Stimulated activated CD8-positive, alpha-beta memory T cell treated with anti-CD3 and anti-CD28 coated beads, Interleukin-7, amount 100 ng/mL, for 4 hours (primary cell): Measurements from ENCODE around the gene KCNK15.

Experiments
- DNase-seq, 2 donors: peaks; one replicate each; pipeline ENCODE4 v3.0.0-alpha.2; 2020; ENCODE audit warnings: low read depth in 2 of 2

Gene KCNK15

DNA sequence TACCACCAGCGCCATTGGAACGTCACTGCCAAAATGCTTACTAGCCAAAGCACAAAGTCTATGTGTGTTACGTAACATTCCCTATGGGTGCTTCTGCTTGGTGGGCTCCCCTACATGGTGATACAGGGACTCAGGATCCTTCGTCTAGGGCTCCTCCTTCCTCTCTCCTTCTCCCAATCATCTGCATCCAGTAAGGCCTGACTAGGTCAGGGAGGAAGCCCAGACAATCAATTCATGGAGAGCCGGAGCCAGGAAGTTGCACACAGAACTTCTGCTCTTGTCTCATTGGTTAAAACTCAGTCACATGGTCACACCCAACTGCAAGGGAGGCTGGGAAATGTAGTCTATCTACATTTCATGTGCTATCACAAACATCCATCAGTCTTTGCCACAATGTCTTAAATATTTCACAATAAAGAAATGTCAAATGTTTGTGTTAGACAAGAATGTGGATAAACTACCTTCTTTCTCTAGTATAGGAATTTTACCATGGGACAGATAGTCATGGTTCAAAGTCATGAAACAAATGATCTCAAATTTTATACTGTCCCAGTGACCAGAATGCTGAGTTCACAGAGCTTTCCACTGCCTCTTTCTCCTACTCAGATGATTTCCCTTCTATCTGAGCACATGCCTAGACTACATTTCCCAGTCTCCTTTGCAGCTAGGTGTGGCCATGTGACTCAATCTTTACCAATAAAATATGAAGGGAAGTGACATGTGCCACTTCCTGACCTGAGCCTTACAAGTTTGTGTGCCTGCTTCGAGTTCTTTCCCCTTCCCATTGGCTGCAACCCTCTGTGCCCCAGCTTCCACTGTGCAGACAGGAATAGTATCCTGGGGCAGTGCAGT is 9.3 kb upstream of the KCNK15 start:
- no peak for DNase-seq

- DNase-seq: no peak
These were observed 8.5 kb upstream of the KCNK15 start for GRCh38 chr20:44737116-44737515.

GRCh38 chr20:44738813-44739477 is 6.7 kb upstream of the KCNK15 start:
- no peak for DNase-seq

DNA sequence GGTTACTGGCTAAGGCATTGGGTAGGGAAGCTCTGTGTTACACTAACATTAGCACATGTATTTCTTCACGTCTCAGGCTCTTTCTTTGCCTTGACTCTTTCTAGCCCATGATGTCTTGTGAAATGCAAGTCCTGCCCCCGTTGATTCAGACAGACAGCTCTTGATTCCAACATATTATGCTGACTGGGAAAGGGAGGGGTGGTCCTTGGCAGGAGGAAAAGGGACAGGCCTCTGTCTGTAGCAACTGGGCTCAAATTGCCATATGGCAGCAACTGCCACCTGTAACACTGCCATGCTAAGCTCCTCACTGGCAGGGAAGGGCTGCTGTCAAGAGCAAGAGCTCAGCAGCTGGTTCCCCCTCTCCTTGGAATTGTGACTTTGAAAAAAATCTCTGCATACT is 5.7 kb upstream of the KCNK15 start:
- no peak for DNase-seq

GRCh38 chr20:44742304-44743079 is 3.2 kb upstream of the KCNK15 start:
- no peak for DNase-seq

DNA sequence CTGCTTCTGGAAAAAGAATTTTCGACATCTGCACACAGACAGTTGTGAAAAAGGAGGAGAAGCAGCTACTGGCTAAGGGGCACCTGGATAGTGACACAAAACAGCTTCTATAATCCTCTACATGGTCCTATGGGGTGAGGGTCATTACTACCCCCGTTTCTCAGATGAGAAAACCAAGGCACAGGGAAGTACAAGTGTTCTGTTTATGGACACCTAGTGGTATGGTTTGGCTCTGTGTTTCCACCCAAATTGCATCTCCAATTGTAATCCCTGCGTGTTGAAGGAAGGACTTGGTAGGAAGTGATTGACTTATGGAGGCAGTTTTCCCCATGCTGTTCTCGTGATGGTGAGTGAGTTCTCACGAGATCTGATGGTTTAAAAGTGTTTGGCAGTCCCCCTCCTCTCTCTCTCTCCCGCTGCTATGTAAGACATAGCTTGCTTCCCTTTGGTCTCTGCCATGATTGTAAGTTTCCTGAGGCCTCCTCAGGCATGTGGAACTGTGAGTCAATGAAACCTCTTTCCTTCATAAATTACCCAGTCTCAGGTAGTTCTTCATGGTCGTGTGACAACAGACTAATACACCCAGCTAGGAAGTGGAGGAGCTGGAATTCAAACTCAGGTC is 2.5 kb upstream of the KCNK15 start:
- DNase-seq: no peak

DNA sequence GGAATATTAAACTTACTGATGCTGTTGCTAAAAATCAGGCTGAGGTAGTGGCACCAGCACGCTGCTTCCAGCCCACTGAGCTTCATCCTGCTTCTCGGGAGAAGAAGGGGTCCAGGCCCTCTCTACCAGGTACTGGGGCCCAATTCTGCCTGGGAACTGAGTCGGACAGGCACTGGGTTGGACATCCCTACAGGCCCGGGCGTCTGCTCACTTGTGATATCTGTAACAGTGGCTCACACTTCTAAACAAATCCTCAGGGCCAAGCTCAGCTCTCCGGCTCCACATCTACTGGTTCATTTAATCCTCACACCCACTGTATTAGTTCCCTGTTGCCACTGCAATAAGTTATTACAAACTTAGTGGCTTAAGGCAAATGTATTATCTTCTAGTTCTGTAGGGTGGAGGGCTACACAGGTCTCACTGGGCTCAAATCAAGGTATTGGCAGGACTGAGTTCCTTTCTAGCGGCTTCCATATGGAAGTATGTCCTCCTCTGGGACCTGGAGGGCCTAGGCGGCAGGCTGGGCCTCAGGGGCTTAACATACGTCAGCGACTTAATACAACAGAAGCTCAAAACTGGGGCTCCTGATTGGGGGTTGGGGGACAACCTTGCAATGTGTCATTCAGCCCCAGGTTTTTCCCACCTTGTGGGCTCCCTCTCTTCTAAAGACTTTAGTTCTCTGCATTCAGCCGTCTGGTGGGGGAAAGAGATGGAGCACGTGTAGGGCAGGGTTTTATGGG is 1.6 kb upstream of the KCNK15 start:
- DNase-seq: no peak

DNA sequence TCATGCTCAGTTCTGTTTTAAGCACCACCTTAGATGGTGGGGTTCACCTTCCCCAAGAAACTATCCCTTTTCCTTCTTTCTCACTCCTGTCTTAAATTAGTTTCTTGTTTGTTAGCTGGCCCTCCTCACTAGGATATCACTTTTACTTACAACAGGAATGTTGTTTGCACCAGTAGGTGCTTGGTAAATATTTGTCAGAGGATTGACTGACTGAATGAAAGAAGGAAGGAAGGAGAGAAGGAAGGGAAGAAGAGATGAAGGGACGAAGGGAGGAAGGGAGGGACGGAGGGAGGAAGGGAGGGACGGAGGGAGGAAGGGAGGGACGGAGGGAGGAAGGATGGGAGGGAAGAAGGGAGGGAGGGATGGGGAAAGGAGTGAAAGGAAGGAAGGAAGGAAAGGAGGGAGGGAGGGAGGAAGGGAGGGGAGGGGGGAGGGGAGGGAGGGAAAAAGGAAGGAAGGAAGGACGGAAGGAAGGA is 505 bp upstream of the KCNK15 start:
- DNase-seq: no peak

- DNase-seq: no peak
These were observed 901 bp downstream of the KCNK15 start for GRCh38 chr20:44746367-44747165.

DNA sequence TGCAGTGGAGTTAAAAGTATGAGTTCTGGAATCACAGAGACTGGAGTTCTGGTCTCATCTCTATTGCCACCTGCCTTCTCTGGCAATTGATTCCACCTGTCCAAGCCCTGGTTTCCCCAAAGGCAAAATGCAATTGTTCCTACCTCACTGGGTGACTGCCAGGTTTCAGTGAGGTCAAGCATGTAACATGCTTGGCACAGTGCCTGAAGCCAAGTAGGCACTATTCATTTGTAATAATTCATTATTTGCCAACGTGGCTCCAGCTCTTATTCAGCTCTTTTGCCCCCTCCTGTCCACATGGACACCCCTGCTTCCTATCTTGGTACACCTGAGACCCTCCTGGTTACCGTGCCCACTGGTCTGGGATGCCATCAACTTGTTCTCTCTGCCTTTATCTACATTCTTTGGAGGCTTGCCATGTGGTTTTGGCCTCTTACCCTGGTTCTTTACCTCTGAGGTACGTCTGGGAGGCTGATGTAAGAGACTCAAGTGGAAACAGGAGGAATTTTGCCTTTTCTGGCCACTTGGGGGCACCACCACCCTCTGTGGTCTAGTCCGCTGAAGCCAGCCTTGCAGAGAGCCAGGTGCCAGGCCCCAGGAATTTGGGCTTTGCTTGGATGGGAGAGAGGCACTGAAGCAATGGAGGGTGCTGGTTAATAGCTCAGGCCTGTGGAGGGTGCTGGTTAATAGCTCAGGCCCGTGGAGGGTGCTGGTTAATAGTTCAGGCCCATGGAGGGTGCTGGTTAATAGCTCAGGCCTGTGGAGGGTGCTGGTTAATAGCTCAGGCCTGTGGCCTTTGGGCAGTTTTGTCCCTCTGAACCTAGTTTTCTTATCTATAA is 1.7 kb downstream of the KCNK15 start:
- peak in 1 of 2 donors; percentile 23 for DNase-seq

DNA sequence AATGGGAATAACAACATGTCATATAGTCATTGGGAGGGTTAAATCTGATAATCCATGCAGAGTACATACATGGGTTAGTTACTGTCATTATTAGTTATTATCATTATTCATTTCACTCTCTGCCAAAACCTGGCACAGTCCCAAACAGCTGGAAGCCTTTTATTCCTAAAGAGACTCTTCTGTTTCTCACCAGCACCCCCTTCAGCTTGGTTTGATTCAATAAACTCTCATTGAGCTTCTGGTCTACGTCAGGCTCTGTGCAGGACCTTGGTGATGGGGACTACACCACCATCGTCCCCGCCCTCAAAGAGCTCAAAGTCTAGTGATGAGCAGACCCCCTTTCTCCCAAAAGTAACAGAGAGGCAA is 2.3 kb downstream of the KCNK15 start:
- no peak for DNase-seq

DNA sequence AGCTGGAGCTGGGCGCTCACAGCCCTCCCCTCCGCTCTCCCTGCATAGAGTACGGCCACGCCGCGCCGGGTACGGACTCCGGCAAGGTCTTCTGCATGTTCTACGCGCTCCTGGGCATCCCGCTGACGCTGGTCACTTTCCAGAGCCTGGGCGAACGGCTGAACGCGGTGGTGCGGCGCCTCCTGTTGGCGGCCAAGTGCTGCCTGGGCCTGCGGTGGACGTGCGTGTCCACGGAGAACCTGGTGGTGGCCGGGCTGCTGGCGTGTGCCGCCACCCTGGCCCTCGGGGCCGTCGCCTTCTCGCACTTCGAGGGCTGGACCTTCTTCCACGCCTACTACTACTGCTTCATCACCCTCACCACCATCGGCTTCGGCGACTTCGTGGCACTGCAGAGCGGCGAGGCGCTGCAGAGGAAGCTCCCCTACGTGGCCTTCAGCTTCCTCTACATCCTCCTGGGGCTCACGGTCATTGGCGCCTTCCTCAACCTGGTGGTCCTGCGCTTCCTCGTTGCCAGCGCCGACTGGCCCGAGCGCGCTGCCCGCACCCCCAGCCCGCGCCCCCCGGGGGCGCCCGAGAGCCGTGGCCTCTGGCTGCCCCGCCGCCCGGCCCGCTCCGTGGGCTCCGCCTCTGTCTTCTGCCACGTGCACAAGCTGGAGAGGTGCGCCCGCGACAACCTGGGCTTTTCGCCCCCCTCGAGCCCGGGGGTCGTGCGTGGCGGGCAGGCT is 4.6 kb downstream of the KCNK15 start:
- DNase-seq: no peak

DNA sequence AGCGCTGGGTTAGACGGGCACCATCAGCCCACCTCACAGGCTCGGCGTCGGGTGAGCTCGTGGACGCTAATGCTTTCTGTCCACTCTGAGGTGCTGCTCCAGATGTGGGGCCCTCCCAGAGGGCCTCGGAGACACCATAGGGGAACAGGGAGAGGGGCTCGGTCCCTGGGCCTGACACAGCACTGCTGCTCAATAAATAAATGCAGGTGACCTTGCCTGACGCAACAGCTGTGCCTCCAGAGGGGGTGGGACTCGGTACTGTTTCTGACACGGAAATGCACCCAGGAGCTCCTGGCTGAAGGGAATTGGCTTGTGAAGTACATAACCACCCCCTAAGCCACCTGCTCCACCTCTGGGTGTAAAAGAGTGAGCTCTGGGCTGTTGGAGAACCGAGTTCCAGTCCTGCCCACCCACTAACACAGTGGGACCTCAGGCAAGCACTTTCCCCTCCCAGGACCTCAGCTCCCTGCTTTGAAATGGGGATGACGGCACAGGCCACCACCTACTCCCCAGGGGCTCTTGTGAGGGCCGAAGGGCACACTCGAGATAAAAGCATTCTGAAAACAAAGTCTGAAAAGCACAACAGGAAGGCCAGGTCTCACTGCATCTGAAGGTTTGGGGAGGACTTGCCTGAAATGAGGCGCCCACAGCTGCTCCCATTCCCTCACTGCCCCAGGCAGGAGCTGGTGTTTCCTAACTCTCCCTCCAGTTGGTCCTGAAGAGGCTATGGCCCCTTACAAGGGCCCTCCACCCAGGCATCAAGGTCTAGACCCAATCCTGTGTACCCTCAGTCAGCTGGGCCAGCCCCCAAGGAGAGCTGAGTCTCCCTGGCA is 6.7 kb downstream of the KCNK15 start:
- DNase-seq: no peak

- no peak for DNase-seq
These were observed 8.9 kb downstream of the KCNK15 start for GRCh38 chr20:44754554-44754953.

DNA sequence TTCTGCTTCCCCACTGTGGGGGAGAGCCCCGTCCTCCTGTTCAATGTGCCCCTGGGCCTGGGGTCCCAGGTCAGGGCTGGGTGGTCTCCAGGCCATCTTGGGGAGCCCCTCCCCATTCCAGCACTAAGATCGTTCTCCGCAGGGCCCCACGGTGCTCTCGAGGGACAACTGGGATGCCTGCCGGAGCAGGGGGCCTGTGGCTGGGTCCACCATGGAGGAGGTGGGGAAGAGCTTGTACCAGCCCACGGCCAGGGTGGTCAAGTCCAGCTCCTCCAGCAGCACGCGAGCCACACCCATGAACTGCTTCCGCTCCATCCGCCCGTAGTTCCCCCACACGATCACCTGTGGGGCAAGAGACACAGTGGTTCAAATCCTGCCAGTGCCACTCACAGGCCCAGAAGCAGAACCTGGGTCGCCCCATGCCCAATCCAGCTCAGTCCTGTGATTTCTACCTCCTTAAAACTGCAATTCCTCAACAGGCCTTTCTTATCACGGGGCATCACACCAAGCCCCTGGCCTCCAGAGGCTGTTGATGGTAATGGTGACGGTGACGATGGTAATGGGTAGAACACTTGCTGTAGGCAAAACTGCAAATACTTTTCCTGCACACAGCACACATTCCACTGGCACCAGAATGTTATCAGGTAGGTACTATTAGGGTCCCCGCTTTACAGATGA is 10.5 kb downstream of the KCNK15 start:
- DNase-seq: no peak

GRCh38 chr20:44756956-44757355 is 11.3 kb downstream of the KCNK15 start:
- no peak for DNase-seq
